ENCODE results near the gene MRPS6.

MRPS6 gene

DNA sequence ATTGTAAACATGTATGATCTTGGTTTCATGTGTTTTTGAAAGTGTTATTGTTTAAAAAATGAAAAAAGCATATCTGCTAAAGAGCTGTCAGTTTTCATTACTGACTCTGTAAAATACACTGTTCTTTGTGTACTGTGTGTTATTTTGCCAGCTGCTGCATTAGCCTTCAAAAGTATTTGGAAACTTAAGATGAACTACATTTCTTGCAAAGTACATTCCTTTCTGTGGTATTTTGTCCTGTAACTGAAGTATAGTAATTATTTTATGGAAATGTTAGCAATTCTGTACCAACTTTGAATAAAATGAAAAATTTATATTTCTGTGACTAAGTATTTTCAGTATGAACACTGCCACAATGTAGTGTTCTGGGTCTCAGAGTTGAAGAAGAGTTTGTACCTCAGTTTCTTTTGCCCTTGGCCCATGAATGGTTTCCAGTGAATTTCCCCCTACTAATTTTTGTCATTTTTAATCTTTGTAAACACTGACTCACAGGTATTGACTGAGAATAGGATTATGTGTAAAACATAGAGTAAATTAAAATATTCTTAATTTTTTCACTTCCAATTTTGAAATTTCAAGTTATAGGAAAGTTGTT is 32.7 kb downstream of the MRPS6 start:
- no peak for DNase-seq

DNA sequence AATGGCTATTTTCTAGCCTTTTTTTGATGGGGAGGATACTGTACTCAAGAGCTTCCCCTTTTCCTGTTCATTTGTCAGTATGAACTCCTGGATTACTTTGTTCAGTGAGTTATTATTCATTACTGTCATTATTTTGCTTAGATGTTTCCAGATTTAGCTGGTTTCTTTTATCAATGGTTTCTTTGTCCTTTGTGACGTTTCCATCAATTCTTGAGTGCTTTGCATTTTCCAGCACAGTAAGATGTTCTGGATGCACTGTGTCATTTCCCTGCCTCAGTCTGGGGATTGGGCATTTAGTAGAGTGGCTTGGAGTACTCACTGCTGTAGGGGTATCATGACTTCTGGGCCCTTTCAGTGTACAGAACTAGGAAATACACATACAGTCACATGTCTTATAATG is 34.2 kb downstream of the MRPS6 start:
- no peak for DNase-seq

DNA sequence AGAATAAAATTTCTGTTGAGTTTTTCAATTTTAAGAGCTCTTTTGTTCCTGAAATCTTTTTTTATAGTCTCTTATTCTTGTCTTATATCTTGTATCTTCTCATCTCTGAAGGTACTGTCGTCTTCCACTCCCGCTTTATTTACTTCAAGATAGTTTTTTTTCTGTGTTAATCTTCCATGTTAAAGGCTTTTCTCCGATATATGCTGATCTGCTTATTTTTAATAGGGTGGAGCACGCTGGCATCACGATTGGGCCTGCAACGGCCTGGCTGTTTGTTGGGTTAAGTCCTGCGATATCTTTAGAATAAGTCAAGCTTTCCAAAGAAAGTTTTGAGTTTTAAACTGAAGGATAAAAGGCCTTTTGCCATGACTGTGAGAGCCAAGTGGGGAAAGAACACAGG is 35.7 kb downstream of the MRPS6 start:
- no peak for DNase-seq

DNA sequence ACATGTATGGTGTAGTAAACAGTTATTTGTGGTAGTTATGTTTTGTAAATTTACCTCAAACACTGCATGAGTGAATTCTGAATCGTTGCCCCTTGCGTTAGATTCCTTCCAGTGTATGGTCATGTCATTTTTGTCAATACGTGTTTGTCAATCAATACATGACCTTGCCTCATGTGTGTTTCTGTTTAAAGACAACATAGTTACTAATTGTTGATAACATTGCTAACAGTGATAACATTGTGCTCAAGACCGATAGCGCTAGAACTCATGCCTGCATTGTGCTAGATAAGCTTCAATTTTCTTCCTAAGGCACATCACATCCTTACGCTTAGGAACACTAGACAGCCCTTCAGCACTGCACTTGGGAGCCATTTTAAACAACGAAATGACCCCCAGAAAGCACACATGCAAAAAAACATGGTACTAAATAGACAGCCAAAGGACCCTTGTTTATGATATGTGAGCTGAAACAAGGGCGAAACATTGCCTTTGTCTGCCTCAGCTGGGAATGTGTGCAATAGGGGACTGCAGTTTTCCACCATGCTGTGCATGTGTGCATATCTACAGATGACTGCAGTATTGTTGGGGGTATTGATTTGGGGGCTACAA is 37.3 kb downstream of the MRPS6 start:
- no peak for DNase-seq

DNA sequence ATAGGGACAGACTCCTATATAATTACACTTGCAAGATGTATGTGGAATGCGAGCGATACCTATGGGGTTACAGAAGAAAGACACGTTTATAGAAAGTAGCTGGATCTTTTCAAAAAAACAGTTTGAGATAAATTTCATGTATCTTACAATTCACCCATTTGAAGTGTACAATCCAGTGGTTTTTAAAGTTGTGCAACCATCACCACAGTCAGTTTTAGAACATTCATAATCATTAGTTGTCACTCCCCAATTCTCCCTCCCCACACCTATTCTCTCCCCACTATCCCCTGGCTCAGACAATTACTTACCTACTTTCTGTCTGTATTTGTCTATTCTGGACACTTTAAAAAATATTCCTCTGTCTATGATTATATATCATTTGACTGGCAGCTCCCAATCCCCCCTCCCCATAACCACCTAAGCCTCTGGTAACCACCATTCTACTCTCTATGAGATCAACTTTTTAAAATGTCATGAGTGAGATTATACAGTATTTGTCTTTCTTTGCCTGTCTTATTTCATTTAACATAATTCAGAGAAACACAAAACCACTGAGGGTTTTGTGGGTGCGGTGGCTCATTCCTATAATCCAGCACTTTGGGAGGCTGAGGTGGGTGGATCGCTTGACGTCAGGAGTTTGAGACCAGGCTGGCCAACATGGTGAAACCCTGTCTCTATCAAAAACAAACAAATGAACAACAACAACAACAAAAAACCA is 39.1 kb downstream of the MRPS6 start:
- DNase-seq: no peak

DNA sequence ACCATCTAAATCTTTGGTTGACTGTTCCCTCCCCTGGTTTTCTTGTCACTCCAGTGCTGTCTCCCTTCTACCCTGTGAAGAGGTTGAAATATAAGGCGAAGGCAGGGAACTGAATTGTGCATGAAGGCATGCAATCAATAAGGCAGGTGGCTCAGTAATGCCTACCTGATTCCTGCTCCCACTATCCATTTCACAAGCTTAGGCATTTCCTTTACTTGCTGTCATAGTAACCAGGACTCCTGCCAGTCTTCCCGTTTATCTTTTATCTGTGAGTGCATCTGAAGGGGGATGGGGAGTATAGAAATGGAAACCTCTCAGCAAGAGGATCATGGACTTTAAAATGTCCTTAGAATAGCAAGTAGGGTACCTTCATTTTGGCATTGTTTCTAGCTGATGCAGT is 40.5 kb downstream of the MRPS6 start:
- DNase-seq: no peak

DNA sequence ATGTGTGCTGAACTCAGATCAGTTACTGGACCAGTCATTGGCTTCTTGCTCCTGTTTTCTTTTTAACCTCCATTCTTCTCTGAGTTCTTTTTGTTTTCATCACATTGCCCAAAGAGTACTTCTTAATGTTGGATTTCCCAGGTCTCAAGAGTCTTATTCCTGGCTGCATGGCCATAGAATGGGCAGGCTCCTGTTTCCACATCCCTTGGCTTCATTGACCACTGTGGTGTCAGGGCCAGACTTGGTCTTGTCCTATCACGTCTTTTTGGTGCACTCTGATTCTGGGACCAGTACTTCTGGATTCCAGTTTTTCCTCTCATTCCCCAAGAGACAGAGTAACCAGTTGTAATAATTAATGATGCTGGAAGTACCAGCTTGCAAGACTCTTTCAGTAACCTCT is 41.8 kb downstream of the MRPS6 start:
- DNase-seq: no peak

DNA sequence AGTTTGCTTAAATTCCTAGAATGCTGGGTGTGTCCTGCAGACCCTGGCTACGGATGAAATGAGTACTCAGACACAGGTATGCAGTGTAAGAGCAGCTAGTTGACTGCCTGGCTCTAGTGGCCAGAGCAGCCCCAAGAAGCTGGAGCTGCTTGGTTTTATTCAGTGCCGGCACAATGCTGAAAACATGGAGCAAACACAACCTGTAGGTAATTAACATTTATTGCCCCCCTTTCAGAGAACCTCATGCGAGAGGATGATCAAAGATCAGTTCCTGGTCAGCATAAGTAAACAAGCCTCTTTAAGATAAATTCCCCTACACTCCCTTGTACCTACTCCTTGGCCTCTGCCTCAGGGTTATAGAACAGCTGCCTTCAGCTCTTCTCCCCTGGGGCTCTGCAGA is 43.2 kb downstream of the MRPS6 start:
- DNase-seq: no peak

DNA sequence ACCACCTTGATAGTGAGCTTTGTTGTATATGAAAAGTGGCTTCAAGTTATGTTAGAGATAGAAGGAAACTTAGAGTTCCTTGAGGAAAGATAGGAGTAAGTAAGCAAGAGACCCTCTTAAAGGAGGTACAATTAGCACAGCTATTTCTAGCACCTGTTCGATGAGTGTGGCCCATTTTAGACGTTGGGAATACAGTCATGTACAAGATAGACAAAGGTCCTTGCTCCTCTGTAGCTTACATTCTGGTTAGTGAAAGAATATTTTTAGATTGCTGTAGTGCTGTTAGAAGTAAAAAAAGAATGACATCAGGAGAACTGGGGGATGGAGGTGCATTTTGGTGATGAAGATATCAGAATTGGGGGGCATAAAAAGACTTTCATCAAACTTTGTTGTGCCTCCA is 47.5 kb downstream of the MRPS6 start:
- DNase-seq: no peak

DNA sequence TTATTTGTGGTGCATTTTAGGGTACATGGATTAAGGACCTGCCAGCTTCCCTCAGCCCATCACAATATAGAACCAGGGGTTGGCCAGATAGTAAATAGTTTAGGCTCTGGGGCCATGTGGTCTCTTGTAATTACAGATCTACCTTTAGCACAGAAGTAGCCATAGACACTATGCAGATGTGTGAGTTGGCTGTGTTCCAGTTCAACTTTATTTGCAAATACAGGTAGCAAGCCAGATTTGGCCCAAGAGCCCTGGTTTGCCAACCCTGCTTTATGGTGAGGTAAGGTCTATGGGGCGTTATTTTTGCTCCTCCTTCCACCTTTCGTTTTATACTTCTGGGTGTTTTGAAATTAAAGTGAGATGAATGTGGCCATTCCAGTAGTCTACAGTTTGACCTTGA is 48.7 kb downstream of the MRPS6 start:
- DNase-seq: no peak

DNA sequence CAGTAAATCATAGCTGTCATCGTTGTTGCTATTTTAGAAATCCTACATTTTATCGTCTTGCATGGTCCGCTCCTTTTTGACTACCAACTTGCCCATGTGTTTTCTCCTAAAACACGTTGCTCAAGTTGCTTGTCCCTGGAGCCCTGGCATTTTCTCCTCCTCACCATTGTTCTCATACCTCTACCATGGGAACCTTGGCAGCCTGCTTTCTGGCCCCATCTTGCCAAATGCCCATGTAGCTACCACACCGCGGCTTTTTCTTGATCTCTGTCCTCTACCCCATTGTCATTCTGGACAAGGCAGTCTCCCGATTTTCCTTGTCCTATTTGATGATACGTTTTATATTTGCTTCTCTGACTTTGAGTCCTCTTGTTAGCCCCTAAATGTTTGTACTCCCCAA is 50.2 kb downstream of the MRPS6 start:
- DNase-seq: no peak

DNA sequence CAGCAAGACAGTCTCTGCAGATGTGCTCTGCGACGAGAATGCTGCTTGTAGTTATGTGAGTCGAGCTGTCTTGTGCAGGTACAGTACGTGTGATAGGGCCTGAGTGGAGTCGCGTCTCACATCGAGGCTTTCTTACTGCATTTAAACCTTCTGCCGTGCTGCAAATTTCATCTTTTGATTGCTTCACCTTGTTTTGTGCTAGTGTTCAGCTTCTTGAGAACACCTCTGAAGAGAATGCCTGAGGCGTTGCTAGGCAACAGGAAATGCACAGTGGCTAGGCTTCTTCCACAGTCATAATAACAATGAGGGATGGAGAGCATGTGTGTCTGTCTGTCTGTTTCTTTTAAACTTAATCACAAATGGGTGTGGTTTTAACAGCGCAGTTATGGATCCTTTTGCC is 52.9 kb downstream of the MRPS6 start:
- peak in 1 of 2 donors; percentile 13 for DNase-seq

DNA sequence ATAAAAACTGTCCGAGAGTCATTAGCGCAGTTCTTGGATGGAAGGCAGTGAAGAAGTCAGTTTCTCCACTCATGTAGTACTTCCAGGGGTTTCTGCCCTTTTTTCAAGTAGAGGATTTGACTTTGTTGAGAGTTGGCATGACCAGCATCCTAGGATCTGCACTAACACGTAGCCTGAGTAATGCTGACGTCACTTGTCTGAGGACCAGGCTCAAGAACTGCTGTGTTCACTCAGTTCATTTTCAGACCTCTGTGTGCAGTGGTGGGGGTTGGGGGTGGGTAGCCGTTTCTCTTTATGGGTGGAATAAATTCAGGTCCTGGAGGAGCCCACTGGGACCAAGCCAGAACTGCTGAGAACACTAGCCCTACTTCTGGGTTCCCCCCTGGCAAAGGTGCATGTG is 53.3 kb downstream of the MRPS6 start:
- no peak for DNase-seq

DNA sequence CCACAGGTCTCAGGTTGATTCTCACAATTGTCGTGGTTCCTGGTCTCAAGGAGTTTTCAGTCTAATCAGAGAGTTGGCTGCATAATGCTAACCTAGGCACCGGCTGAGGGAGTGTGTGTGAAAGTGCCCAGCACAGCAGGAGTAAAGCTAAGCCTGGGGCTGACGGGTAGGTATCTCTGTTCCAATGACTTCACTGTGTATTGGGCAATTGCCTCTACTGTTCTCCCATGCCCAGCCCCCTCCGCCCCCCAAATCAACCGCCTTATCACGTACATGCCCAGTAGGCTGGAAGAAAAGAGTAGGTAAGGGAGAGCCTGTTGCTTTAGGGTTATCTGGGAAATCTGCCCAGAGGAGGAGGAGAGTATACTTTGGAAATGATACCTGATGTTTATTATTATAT is 54.7 kb downstream of the MRPS6 start:
- DNase-seq: no peak

DNA sequence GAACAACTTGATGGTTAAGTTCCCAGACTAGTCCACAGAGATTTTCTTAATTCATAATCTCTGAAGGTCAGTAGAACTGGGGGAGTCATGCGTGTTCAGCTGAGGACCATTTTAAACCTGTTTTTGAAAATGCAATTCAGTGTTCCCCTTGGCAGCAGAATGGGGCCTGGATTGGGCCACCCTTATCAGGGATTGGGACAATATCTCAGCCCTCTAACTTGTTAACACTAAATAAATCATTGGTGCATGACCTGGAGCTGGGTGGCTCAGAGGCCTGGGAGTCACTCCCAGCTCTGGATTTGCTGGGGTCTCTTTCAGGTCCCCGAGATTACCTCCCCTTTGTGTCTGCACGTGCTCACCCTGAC is 55.3 kb downstream of the MRPS6 start:
- DNase-seq: no peak

DNA sequence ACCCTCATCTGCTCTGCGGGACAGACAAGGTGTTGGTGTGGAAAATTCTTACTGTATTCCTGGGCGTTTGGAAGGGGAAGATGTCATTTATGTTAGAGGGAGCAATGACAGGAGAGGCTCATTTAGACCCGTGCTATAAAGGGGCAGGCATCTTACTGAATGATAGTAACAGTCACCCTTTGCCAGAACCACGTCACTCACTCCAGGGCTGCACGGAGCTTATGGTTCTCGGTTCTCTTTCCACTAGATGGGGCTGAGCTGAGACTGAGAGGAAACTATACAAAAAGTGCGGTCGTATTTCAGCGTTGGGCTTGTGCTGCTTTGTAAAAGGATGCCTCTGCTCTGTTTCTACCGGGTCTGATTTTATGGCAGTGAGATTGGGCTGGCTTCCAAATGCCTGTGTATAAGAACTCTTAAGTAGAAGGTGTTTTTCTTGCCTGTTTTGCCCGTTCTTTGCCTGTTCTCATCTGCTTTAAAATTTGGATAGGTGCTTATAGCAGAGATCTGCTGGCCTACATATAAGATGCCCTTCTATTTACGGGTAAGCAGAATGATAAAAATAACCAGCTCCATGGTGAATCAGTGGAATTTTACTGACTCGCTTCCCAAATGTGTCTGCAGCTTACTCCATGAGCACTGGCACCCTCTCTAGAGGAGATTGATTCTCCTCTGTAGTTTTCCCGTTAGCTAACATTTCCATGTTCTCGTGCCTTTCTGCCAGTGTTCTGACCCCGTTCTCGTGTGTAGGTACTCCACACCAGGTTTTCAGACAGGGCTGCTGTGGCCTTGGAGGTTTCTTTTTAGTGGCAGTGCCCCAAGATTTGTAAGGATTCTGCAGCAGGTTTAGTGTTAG is 55.9 kb downstream of the MRPS6 start:
- DNase-seq: peak in 1 of 2 donors; percentile 56

DNA sequence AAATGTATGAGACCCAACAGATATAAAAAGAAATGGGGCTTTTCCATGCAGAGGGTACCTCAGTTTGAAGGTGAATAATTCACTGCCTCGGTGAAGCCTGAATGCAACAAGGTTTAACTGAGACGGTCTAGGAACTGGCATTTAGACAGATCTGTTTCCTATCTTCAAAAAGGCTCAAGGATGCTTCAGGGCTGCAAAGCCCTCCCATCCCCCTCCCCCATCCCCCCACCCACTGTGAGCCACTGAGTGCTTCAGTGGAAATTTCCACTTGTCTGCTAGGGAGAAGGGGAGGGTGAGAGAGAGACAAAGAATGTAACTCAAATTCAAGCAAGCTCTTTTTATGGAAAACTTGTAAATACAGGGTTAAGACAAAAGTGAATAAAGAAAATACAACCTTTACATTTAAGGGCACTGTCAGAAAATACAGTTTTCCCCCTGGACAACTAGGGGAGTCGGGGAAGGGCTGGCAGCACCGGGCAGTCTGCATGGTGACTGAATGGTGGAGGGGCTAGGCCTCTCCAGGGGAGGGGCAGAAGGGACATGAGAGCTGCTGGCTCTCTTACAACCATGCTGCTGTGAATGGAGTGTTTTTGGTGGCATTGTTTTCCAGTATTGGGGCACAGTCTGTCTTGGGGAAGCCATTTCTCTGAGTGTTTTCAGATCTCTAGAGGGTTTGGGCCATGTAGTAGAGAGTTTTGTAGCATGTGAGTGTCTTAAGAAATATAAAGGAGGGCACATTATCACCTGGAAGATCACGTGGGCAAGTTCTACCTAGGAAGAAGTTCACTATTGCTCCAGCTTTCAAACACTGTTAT is 56.7 kb downstream of the MRPS6 start:
- DNase-seq: no peak

DNA sequence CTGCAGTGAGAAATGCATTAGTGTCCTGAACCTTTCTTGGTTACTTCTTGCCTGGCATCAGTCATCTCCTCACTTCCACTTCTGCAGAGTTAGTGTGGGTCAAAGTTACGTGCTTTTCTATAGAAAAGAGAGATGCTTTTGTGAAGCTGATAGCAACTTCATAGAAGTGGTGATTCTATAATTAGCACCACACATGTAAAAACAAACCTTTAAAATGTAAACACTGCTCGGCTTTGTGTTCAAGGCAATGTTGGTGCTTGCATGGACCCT is 57.3 kb downstream of the MRPS6 start:
- no peak for DNase-seq

DNA sequence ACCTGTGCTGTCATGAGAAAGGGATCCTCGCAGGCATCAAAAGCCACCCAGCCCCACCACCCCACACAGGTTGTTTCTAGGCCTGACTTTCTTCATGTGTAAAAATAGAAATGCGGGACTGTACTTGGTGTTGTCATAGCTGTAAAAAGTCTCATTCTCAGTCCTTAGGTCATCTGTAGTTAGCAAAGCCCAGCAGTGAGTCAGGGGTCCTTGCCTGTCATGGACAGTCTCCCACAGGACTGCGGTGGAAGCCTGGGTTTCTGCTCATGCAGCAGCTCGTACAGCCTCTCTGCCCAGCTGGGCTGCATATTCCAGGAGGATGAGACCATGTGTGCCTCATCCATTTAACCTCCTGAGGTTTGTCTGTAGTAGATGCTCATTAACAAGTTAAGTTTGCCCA is 58.2 kb downstream of the MRPS6 start:
- no peak for DNase-seq

DNA sequence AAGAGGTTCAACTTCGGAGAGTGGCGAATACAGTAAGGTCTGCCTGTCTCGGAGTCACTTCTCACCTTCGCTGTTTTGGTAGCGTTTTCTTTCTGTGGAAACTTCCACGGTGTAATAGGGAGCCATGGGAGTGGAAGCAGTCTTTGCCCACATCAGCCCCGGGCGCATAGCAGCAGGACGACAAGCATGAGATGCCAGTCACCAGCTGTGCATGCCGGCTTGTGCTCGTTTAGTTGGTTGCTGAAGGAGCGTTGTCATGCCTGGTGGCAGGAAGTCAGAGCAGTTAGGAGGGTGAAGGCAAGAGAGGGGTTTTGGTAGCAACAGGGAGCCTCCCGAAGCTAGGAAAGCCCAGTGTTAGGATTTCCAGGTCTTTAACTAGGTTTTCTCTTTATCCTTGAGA is 58.8 kb downstream of the MRPS6 start:
- DNase-seq: no peak

DNA sequence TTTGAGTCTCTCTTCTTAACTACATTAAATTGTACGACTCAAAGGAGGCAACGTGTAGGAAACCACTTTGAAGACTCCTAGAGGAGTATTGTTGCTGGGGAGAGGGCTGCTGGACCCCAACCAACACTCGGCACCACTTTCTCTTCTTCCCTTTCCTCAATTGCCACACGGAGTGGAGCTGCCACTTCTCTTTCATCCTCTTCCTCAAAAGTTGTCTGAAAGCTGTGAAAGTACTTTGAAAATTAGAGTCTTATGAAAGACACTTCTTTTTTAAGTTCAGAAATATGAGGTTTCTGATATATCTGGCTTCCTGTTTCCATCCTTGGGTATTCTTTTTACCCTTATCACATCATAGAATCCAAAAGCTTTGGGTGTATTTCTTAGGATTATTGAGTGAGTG is 59.5 kb downstream of the MRPS6 start:
- no peak for DNase-seq

DNA sequence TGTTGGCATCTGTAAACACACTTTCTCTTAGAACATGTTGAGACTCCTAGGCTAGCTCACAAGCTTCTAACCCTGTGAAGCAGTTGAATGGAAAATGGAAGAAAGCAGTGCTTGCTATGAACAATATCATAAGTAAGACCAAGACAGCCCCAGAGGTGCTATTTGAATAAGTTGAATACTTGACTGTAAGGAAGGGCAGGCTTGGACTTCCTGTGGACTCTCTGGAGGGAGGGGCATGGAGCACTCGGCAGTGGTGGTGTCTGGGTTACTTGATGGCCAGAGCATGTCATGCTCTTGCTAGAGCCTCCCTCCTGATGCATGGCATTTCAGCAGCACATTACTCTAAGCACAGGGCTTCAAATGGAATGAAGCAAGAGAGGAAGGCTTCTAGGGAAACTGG is 60.0 kb downstream of the MRPS6 start:
- DNase-seq: no peak

DNA sequence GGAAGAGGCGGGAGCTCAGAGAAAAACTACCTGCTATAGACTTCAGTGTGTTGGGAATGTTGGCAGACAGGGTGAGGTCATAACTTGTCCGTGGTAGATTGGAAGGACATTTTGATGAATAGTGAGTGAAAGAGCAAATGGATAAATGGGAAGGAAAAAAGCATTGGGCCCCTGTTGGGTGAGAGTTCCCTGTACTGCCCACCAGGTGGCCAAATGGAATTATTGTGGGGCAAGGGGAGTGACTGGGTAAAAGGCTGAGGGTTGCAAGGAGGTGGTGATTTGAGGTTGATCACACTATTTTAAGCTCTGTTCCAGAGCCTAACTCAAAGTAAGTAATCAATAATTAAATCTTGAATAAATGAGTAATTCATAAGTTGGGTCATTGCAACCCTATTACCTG is 60.4 kb downstream of the MRPS6 start:
- DNase-seq: no peak

Data from hippocampal formation (tissue), 2 donors.